IPS-18a (cell line): Measurements from ENCODE around the gene HNRNPA3.

Source experiments
- H3K27ac ChIP-seq: one replicate; pipeline ENCODE4 v1.5.1; 2013; ENCODE audit warnings: low read length
- H3K27me3 ChIP-seq: one replicate; pipeline ENCODE4 v1.6.1; 2013; ENCODE audit warnings: mild to moderate bottlenecking, low read length; ENCODE audit not compliant: control insufficient read depth, insufficient read depth
- H3K36me3 ChIP-seq: one replicate; pipeline ENCODE4 v1.6.1; 2013; ENCODE audit warnings: low read depth, low read length; ENCODE audit not compliant: control insufficient read depth
- H3K4me1 ChIP-seq: one replicate; pipeline ENCODE4 v1.6.1; 2013; ENCODE audit warnings: low read depth, low read length; ENCODE audit not compliant: control insufficient read depth
- H3K4me3 ChIP-seq: one replicate; pipeline ENCODE4 v1.5.1; 2013; ENCODE audit warnings: low read length
- H3K9ac ChIP-seq: one replicate; pipeline ENCODE4 v1.6.1; 2013; ENCODE audit warnings: mild to moderate bottlenecking, low read length, moderate library complexity
- H3K9me3 ChIP-seq: one replicate; pipeline ENCODE4 v1.6.1; 2013; ENCODE audit warnings: low read depth, low read length; ENCODE audit not compliant: control insufficient read depth

The HNRNPA3 gene

GRCh38 chr2:177250461-177250860 is 37.9 kb downstream of the HNRNPA3 start:
- Histone ChIP-seq H3K4me1 (peaks cover 12% of the 10 kb centered on the region), H3K9ac (no peak overlapping the region), H3K4me3 (no peak overlapping the region), H3K27ac (no peak overlapping the region), H3K36me3 (no peaks in the 10 kb centered on the region), H3K27me3 (no peaks in the 10 kb centered on the region), H3K9me3 (no peaks in the 10 kb centered on the region)

- H3K36me3 ChIP-seq, result no peaks in the 10 kb centered on the region
Observed at GRCh38 chr2:177251165-177251542, 38.6 kb downstream of the HNRNPA3 start.

GRCh38 chr2:177252808-177253531 is 40.4 kb downstream of the HNRNPA3 start:
- Histone ChIP-seq H3K9ac (no peak overlapping the region), H3K9me3 (peaks cover 2% of the 10 kb centered on the region), H3K27ac (no peak overlapping the region), H3K4me3 (no peak overlapping the region), H3K4me1 (peaks cover 8% of the 10 kb centered on the region), H3K36me3 (no peaks in the 10 kb centered on the region), H3K27me3 (no peaks in the 10 kb centered on the region)

More at GRCh38 chr2:177251165-177251542, 38.6 kb downstream of the HNRNPA3 start:
- Histone ChIP-seq H3K4me1 (peaks cover 10% of the 10 kb centered on the region), H3K9ac (no peak overlapping the region), H3K27ac (no peak overlapping the region), H3K27me3 (no peaks in the 10 kb centered on the region), H3K9me3 (no peaks in the 10 kb centered on the region), H3K4me3 (no peak overlapping the region)

- Histone ChIP-seq H3K4me1 (peaks cover 8% of the 10 kb centered on the region), H3K9me3 (peaks cover 7% of the 10 kb centered on the region), H3K9ac (no peak overlapping the region), H3K27ac (no peak overlapping the region), H3K36me3 (no peaks in the 10 kb centered on the region), H3K4me3 (no peak overlapping the region), H3K27me3 (no peaks in the 10 kb centered on the region)
Observed at GRCh38 chr2:177253704-177254103, 41.1 kb downstream of the HNRNPA3 start.

- Histone ChIP-seq H3K9ac (no peak overlapping the region), H3K27me3 (no peaks in the 10 kb centered on the region), H3K9me3 (peaks cover 7% of the 10 kb centered on the region), H3K4me1 (peaks cover 8% of the 10 kb centered on the region), H3K36me3 (no peaks in the 10 kb centered on the region), H3K27ac (no peak overlapping the region), H3K4me3 (no peak overlapping the region)
Observed at GRCh38 chr2:177254433-177255226, 42.0 kb downstream of the HNRNPA3 start.

- Histone ChIP-seq H3K9ac (no peak overlapping the region), H3K27ac (no peak overlapping the region), H3K9me3 (peaks cover 7% of the 10 kb centered on the region), H3K27me3 (no peaks in the 10 kb centered on the region), H3K36me3 (no peaks in the 10 kb centered on the region), H3K4me1 (peaks cover 8% of the 10 kb centered on the region), H3K4me3 (no peak overlapping the region)
Observed at GRCh38 chr2:177255227-177255601, 42.6 kb downstream of the HNRNPA3 start.

GRCh38 chr2:177256026-177256425 is 43.4 kb downstream of the HNRNPA3 start:
- peaks cover 7% of the 10 kb centered on the region for H3K9me3 ChIP-seq
- H3K4me3 ChIP-seq, result no peak overlapping the region
- peaks cover 8% of the 10 kb centered on the region for H3K4me1 ChIP-seq
- H3K27me3 ChIP-seq, result no peaks in the 10 kb centered on the region
- no peak overlapping the region for H3K9ac ChIP-seq
- no peaks in the 10 kb centered on the region for H3K36me3 ChIP-seq
- H3K27ac ChIP-seq, result no peak overlapping the region

- Histone ChIP-seq H3K9ac (no peak overlapping the region), H3K36me3 (no peaks in the 10 kb centered on the region), H3K9me3 (peaks cover 7% of the 10 kb centered on the region), H3K27ac (no peak overlapping the region), H3K4me1 (peaks cover 8% of the 10 kb centered on the region), H3K4me3 (no peak overlapping the region), H3K27me3 (no peaks in the 10 kb centered on the region)
Observed at GRCh38 chr2:177256695-177257094, 44.1 kb downstream of the HNRNPA3 start.

GRCh38 chr2:177257471-177257870 is 44.9 kb downstream of the HNRNPA3 start:
- Histone ChIP-seq H3K27me3 (no peaks in the 10 kb centered on the region), H3K9ac (no peak overlapping the region), H3K4me1 (peaks cover 15% of the 10 kb centered on the region), H3K9me3 (peaks cover 7% of the 10 kb centered on the region), H3K4me3 (no peak overlapping the region), H3K27ac (no peak overlapping the region), H3K36me3 (no peaks in the 10 kb centered on the region)

- Histone ChIP-seq H3K27ac (no peak overlapping the region), H3K27me3 (no peaks in the 10 kb centered on the region), H3K36me3 (no peaks in the 10 kb centered on the region), H3K4me1 (peaks cover 19% of the 10 kb centered on the region), H3K4me3 (no peak overlapping the region), H3K9me3 (peaks cover 7% of the 10 kb centered on the region), H3K9ac (no peak overlapping the region)
Observed at GRCh38 chr2:177258059-177258458, 45.5 kb downstream of the HNRNPA3 start.

- Histone ChIP-seq H3K4me1 (peaks cover 11% of the 10 kb centered on the region), H3K27ac (no peak overlapping the region), H3K36me3 (no peaks in the 10 kb centered on the region), H3K9ac (no peak overlapping the region), H3K4me3 (no peak overlapping the region), H3K27me3 (no peaks in the 10 kb centered on the region), H3K9me3 (peaks cover 7% of the 10 kb centered on the region)
Observed at GRCh38 chr2:177260379-177260778, 47.8 kb downstream of the HNRNPA3 start.
